Left kidney (tissue), 2 donors: ENCODE measurements around the gene UGT2B15. TPM values are rescaled to one million over a fixed set of nuclear protein-coding genes. Genes with fewer than 3 reads are reported as not detected.
"Not testable (repeated sequence)": the region's sequence is repeated elsewhere in the genome, so short reads cannot be mapped to it uniquely, and the experiment has no call there.

Experiments used
- DNase-seq: peaks from one replicate; pipeline ENCODE4 v3.0.0-alpha.2; 2013
- polyA plus RNA-seq: library from polyadenylated mRNA; unstranded; fragments of 120-200 nt; gene quantifications from one replicate; pipeline ENCODE4 v1.2.1, GENCODE V29; 2013; ENCODE audit not compliant: insufficient read length

Gene UGT2B15
- polyA plus RNA-seq, 1 donor, result 0.07 TPM

GRCh38 chr4:68656445-68656973, 13.9 kb downstream of the UGT2B15 start:
- not testable (repeated sequence) for DNase-seq

GRCh38 chr4:68655764-68656444, 14.5 kb downstream of the UGT2B15 start:
- DNase-seq, result no peak

GRCh38 chr4:68654946-68655721, 15.3 kb downstream of the UGT2B15 start:
- no peak for DNase-seq

GRCh38 chr4:68651932-68652331, 18.5 kb downstream of the UGT2B15 start:
- DNase-seq, result no peak

- no peak for DNase-seq
Measured at GRCh38 chr4:68630371-68630770, 40.1 kb downstream of the UGT2B15 start.

- not testable (repeated sequence) for DNase-seq
Measured at GRCh38 chr4:68622731-68623130, 47.7 kb downstream of the UGT2B15 start.

- no peak for DNase-seq
Measured at GRCh38 chr4:68617003-68617698, 53.3 kb downstream of the UGT2B15 start.

- DNase-seq, result no peak
Measured at GRCh38 chr4:68615699-68616422, 54.6 kb downstream of the UGT2B15 start.

- DNase-seq, result no peak
Measured at GRCh38 chr4:68613752-68614151, 56.7 kb downstream of the UGT2B15 start.

- DNase-seq, result no peak
Measured at GRCh38 chr4:68606240-68606639, 64.2 kb downstream of the UGT2B15 start.

- DNase-seq, result no peak
Measured at GRCh38 chr4:68599150-68599549, 71.3 kb downstream of the UGT2B15 start.

- DNase-seq, result no peak
Measured at GRCh38 chr4:68597482-68597881, 73.0 kb downstream of the UGT2B15 start.

Other genes starting within 250 kb of the UGT2B15 start
- gene TMPRSS11E, start 223.2 kb downstream of the UGT2B15 start, polyA plus RNA-seq, result not detected
- gene UGT2B17, start 94.3 kb downstream of the UGT2B15 start, polyA plus RNA-seq, result 0.15 TPM
- not detected for gene UGT2B10, start 145.3 kb upstream of the UGT2B15 start, polyA plus RNA-seq